HepG2 (cell line): ENCODE data around the gene ANKRD60. TPM values are rescaled to one million over a fixed set of nuclear protein-coding genes. Genes with fewer than 3 reads are reported as not detected.

Source experiments
- CEBPB ChIP-seq: IDR thresholded peaks from 2 replicates; pipeline ENCODE4 v1.6.1; 2011; ENCODE audit warnings: low read depth, low read length, improper control_type of control experiment, borderline replicate concordance
- CREM ChIP-seq, 2 experiments: sonication (generic) in 1 of 2; formaldehyde crosslinking in 1 of 2; IDR thresholded peaks; 2 replicates each; pipeline versions ENCODE4 v1.4.0 to v1.6.1; 2016 to 2020; ENCODE audit warnings: antibody characterized with exemption in 1 of 2, mild to moderate bottlenecking in 1 of 2, missing genetic modification reagents in 1 of 2
- FOXK1 ChIP-seq: sonication (generic); formaldehyde crosslinking; IDR thresholded peaks from 2 replicates; pipeline ENCODE4 v1.4.0; 2020; ENCODE audit warnings: low read depth, missing genetic modification reagents, borderline replicate concordance
- FOXK2 ChIP-seq: fragments of 450-650 bp; IDR thresholded peaks from 2 replicates; pipeline ENCODE4 v1.6.1; 2016
- FOXP1 ChIP-seq, 2 experiments: fragments of 450-650 bp in 1 of 2; IDR thresholded peaks; 2 replicates each; pipeline ENCODE4 v1.6.1; 2017 to 2018; ENCODE audit warnings: antibody characterized with exemption in 1 of 2
- KLF16 ChIP-seq, 2 experiments: sonication (generic) in 1 of 2; formaldehyde crosslinking in 1 of 2; IDR thresholded peaks; 2 replicates each; pipeline versions ENCODE4 v1.6.1 to v1.8.0; 2016 to 2023; ENCODE audit warnings: missing genetic modification reagents in 2 of 2, missing compliant biosample characterization in 1 of 2
- KLF6 ChIP-seq: IDR thresholded peaks from 2 replicates; pipeline ENCODE4 v1.8.0; 2016; ENCODE audit warnings: missing biosample characterization, missing genetic modification reagents
- MED1 ChIP-seq: sonication (generic); formaldehyde crosslinking; IDR thresholded peaks from 2 replicates; pipeline ENCODE4 v1.4.0; 2020; ENCODE audit warnings: missing genetic modification reagents
- MXI1 ChIP-seq: IDR thresholded peaks from 3 replicates; pipeline ENCODE4 v1.6.1; 2012; ENCODE audit warnings: low read depth, low read length, inconsistent platforms, borderline replicate concordance
- MYNN ChIP-seq: sonication (generic); formaldehyde crosslinking; IDR thresholded peaks from 2 replicates; pipeline ENCODE4 v1.4.0; 2020; ENCODE audit warnings: mild to moderate bottlenecking, low read depth, missing genetic modification reagents
- NR2F6 ChIP-seq, 2 experiments: IDR thresholded peaks; 2 replicates each; pipeline ENCODE4 v1.6.1; 2016; ENCODE audit warnings: antibody characterized with exemption in 1 of 2, mild to moderate bottlenecking in 1 of 2
- RFXAP ChIP-seq: sonication (generic); formaldehyde crosslinking; IDR thresholded peaks from 2 replicates; pipeline ENCODE4 v1.4.0; 2020; ENCODE audit warnings: missing genetic modification reagents, borderline replicate concordance
- SOX13 ChIP-seq, 3 experiments: fragments of 450-650 bp in 1 of 3; sonication (generic) in 1 of 3; formaldehyde crosslinking in 1 of 3; IDR thresholded peaks in 2 of 3; conservative IDR thresholded peaks in 1 of 3; 2 replicates each; pipeline versions ENCODE4 v1.5.0 to v1.6.1; 2016 to 2020; ENCODE audit warnings: antibody characterized with exemption in 1 of 3, mild to moderate bottlenecking in 1 of 3, missing compliant biosample characterization in 1 of 3, missing genetic modification reagents in 1 of 3, moderate library complexity in 1 of 3
- TFDP2 ChIP-seq: sonication (generic); formaldehyde crosslinking; IDR thresholded peaks from 2 replicates; pipeline ENCODE4 v1.4.0; 2020; ENCODE audit warnings: missing genetic modification reagents
- ZFP36L1 ChIP-seq: sonication (generic); formaldehyde crosslinking; IDR thresholded peaks from 2 replicates; pipeline ENCODE4 v1.8.0; 2022; ENCODE audit warnings: mild to moderate bottlenecking, missing genetic modification reagents, moderate library complexity
- ZNF790 ChIP-seq: sonication (generic); formaldehyde crosslinking; IDR thresholded peaks from 2 replicates; pipeline ENCODE4 v1.8.0; 2022; ENCODE audit warnings: missing genetic modification reagents, mild to moderate bottlenecking, borderline replicate concordance
- ZNF800 ChIP-seq: sonication (generic); formaldehyde crosslinking; IDR thresholded peaks from 2 replicates; pipeline ENCODE4 v1.4.0; 2020; ENCODE audit warnings: missing genetic modification reagents
- polyA plus RNA-seq, 8 experiments: library from polyadenylated mRNA; depleted of rRNA in 3 of 8; stranded (reverse) in 7 of 8; unstranded in 1 of 8; fragments of >200 nt; fragmentation: Illumina TruSeq in 4 of 8; extraction: Trizol in 4 of 8; gene quantifications; 2 replicates each; pipeline versions ENCODE4 v1.2.1 to v1.2.3, GENCODE V29; 2011 to 2016; ENCODE audit warnings: low read depth in 4 of 8, missing spikeins in 1 of 8, mixed read lengths in 1 of 8; ENCODE audit not compliant: insufficient read depth in 1 of 8
- total RNA-seq, 5 experiments: library from RNA; depleted of rRNA; stranded (reverse); fragments of >200 nt; fragmentation: Illumina TruSeq; extraction: Trizol; gene quantifications; 2 replicates each; pipeline ENCODE4 v1.2.3, GENCODE V29; 2016; ENCODE audit warnings: low read depth in 1 of 5
- TF ChIP-seq, protein P1 (sequence below): IDR thresholded peaks from 2 replicates; pipeline ENCODE4 v1.6.1; 2012; ENCODE audit warnings: low read depth, low read length, improper control_type of control experiment
- TF ChIP-seq, protein P2 (sequence below): fragments of 450-650 bp; IDR thresholded peaks from 2 replicates; pipeline ENCODE4 v1.6.1; 2016
- TF ChIP-seq, protein P3 (sequence below): IDR thresholded peaks from 2 replicates; pipeline ENCODE4 v1.6.1; 2016; ENCODE audit warnings: low read depth

ANKRD60 gene
- total and polyA plus RNA-seq, 2 of the 13 experiments (the other 11 are each of a cell fraction or from before 2014, with no cell fraction given), result not detected

DNA sequence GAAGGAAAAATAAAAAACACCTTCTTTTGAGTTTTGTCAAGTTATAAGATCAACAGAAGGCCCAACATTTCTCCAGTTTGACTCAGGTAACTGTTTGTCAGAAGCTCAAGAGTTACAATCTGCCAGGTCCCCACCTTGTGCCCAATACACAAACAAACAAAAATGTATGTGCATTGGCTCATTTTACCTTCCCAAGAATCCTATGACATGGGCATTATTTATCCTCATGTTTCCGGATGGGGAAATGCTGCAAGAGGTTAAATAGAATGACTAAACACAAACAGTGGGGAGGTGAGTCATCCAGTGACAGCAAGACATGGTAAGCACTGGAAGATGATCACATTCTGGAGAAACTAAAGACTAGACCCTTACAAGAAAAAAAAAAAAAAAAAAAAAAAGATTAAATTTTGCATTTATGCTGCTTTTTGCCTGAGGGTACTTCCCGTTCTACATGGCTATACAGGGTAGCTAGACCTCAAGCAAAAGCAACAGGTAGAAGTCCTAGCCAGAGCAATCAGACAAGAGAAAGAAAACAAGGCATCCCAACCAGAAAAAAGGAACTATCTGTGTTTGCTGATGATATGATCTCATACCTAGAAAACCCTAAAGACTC is 23.6 kb upstream of the ANKRD60 start (continued):
- TF ChIP-seq MXI1 (peak; percentile 52; the same call in 1 of the 3 replicates), NR2F6 (IDR thresholded peaks at IDR 0.05) (no peak), NR2F6 (CRISPR knock-in tag; IDR thresholded peaks at IDR 0.05) (0 out of 2 replicates have a peak, but pooled peaks have one; percentile 40), ZFP36L1 (CRISPR knock-in tag) (peak; percentile 53; the same call in 1 of the 2 replicates), KLF6 (CRISPR knock-in tag) (peak; percentile 44; the same call in 1 of the 2 replicates), FOXK2 (peak; percentile 15; the same call in 1 of the 2 replicates), CEBPB (peak; percentile 85; the same call in 1 of the 2 replicates), ZNF800 (CRISPR knock-in tag) (no peak), ZNF790 (CRISPR knock-in tag) (no peak), FOXP1 (IDR thresholded peaks at IDR 0.05) (no peak), FOXP1 (CRISPR knock-in tag; IDR thresholded peaks at IDR 0.05) (peak; percentile 95), SOX13 (IDR thresholded peaks at IDR 0.05) (no peak), SOX13 (CRISPR knock-in tag; conservative IDR thresholded peaks at IDR 0.05 in 1 of 2, IDR thresholded peaks at IDR 0.05 in 1 of 2) (peak in 1 of 2 experiments; percentile 43; a peak in 1 of 4 replicates), MYNN (CRISPR knock-in tag) (no peak), KLF16 (CRISPR knock-in tag; IDR thresholded peaks at IDR 0.05) (peak in 1 of 2 experiments; percentile 71; a peak in 1 of 4 replicates), FOXK1 (peak; percentile 87; the same call in 1 of the 2 replicates), RFXAP (CRISPR knock-in tag) (no peak), TFDP2 (no peak), CREM (IDR thresholded peaks at IDR 0.05) (peak; percentile 35; the same call in 1 of the 2 replicates), CREM (CRISPR knock-in tag; IDR thresholded peaks at IDR 0.05) (no peak), MED1 (peak; percentile 60)
- TF ChIP-seq, protein P1, sequence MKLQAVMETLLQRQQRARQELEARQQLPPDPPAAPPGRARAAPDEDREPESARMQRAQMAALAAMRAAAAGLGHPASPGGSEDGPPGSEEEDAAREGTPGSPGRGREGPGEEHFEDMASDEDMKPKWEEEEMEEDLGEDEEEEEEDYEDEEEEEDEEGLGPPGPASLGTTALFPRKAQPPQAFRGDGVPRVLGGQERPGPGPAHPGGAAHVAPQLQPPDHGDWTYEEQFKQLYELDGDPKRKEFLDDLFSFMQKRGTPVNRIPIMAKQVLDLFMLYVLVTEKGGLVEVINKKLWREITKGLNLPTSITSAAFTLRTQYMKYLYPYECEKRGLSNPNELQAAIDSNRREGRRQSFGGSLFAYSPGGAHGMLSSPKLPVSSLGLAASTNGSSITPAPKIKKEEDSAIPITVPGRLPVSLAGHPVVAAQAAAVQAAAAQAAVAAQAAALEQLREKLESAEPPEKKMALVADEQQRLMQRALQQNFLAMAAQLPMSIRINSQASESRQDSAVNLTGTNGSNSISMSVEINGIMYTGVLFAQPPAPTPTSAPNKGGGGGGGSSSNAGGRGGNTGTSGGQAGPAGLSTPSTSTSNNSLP, result peak; percentile 75; the same call in 1 of the 2 replicates
- TF ChIP-seq, protein P2, sequence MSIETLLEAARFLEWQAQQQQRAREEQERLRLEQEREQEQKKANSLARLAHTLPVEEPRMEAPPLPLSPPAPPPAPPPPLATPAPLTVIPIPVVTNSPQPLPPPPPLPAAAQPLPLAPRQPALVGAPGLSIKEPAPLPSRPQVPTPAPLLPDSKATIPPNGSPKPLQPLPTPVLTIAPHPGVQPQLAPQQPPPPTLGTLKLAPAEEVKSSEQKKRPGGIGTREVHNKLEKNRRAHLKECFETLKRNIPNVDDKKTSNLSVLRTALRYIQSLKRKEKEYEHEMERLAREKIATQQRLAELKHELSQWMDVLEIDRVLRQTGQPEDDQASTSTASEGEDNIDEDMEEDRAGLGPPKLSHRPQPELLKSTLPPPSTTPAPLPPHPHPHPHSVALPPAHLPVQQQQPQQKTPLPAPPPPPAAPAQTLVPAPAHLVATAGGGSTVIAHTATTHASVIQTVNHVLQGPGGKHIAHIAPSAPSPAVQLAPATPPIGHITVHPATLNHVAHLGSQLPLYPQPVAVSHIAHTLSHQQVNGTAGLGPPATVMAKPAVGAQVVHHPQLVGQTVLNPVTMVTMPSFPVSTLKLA, result 0 out of 2 replicates have a peak, but pooled peaks have one; percentile 6
- TF ChIP-seq, protein P3, sequence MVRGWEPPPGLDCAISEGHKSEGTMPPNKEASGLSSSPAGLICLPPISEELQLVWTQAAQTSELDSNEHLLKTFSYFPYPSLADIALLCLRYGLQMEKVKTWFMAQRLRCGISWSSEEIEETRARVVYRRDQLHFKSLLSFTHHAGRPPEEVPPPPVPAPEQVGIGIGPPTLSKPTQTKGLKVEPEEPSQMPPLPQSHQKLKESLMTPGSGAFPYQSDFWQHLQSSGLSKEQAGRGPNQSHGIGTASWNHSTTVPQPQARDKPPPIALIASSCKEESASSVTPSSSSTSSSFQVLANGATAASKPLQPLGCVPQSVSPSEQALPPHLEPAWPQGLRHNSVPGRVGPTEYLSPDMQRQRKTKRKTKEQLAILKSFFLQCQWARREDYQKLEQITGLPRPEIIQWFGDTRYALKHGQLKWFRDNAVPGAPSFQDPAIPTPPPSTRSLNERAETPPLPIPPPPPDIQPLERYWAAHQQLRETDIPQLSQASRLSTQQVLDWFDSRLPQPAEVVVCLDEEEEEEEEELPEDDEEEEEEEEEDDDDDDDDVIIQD, result peak; percentile 96
